GM19467 (cell line): Measurements from ENCODE around the gene RECK.
"Not testable (repeated sequence)": the region's sequence is repeated elsewhere in the genome, so short reads cannot be mapped to it uniquely, and the experiment has no call there.

Source experiments
- ATAC-seq: cut with Tn5 transposase; IDR thresholded peaks from one replicate; pipeline ENCODE4 v1.9.1; 2021; ENCODE audit warnings: mild to moderate bottlenecking, moderate library complexity; ENCODE audit not compliant: unreplicated experiment

Gene RECK

DNA sequence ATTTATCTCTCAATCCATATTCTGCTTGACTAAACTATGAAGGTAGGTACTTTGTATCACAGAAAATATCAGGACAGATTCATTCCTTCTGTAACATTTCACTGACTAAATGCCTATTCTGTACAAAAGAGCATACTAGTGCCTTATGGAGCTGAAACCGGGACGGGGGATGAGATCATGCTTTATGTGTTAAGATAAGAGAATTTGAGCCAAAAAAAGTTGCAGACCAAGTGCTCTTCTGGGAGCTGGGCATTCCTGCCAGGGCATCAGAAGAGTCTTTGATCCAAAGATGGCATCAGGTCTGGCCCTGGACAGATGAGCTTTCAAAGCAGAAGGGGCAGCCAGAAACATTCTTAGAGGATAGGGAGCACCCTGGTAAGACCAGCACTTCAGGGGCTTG lies 72.4 kb downstream of the RECK start:
- no peak for ATAC-seq

GRCh38 chr9:36110434-36110833 lies 73.7 kb downstream of the RECK start:
- ATAC-seq, result no peak

GRCh38 chr9:36112516-36112915 lies 75.8 kb downstream of the RECK start:
- ATAC-seq, result no peak

DNA sequence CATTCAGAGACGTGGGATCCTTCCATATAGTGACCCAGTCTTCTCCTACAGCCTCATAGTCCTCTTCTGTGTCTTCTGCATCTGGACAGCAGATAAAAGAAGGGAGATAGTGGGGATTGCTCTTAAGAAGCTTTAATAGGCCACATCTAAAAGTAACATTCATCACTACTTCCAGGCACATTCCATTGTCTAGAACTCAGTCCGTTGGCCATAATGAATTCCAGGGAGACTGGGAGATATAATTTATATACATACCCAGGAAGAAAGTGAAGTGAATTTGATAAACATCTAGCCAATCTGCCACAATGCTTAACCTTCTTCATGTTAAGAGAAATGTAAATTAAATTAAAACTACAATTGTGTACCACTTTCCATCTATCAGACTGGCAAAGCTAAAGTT lies 77.3 kb downstream of the RECK start:
- no peak for ATAC-seq

DNA sequence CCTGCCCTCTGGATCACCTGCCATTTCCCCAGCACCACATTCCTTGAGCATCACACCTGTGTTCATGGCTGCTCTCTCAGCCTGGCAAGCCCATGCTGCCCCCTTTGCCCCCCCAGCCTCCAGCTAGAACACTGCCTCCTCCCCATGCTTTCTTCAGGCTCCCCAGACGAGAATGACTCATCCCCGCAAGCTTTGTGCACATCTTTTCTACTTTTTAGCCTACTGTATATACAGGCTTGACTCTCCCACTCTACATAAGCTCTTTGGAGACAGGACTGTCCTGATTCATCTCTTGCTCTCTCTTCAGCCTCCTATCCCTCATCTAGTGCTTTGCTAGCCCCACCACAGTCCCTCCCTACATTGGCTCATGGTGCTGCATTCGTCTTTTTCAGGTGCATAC lies 79.9 kb downstream of the RECK start:
- ATAC-seq, result no peak

DNA sequence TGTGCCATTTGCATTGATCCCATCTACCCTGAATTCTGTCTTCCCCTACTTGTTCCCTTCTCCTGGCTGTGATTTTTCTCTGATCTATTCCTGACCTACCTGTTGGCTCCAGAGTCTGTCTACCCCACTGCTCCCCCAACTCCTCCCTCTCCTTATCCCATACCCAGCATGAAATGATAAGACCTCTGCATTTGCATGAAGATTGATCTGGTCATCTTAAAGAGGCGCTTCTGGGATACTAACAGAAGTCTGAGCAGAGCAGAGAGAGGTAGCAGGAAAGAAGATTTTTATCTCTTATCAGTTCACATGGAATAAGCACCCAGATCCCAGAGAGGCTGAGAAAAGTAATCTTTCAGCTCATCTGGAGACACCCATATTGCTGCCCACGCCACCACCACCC lies 81.5 kb downstream of the RECK start:
- ATAC-seq, result no peak

GRCh38 chr9:36118706-36119105 lies 82.0 kb downstream of the RECK start:
- ATAC-seq, result no peak

DNA sequence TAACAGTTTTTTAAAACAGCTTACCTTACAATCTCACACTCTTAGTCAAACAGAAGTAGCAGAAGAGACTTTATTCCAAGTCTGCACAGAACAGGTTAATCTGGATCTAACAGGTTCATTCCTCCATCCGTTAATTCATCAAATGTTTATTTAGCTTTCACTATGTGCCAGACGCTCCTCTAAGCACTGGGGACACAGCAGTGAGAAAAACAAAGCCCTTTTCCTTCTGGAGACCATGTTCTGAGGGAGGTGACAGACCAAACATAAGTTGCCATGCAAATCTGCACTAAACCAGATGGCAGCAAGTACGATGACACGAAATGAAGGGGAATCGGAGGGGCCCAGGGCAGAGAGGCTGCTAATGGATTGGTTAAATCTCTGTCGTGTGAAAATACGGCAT lies 82.8 kb downstream of the RECK start:
- no peak for ATAC-seq

DNA sequence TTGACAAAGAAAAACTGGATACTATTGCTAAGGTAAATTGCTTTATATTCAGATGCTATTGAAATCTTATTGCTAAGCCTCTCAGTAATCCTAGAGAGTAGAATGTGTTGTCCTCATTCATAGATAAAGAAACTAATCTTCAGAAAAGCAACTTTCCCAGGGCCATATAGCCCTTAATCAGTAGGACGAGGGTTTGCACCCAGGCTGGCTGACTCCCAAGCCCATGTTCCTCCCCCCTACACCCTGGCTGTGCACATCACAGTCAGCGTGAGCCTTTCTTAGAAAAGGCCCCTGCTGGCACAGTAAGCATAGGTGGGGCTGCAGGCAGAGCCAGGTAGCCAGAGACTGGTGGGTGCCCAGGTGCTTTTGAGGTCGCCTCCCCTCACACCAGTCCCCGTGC lies 84.0 kb downstream of the RECK start:
- no peak for ATAC-seq

DNA sequence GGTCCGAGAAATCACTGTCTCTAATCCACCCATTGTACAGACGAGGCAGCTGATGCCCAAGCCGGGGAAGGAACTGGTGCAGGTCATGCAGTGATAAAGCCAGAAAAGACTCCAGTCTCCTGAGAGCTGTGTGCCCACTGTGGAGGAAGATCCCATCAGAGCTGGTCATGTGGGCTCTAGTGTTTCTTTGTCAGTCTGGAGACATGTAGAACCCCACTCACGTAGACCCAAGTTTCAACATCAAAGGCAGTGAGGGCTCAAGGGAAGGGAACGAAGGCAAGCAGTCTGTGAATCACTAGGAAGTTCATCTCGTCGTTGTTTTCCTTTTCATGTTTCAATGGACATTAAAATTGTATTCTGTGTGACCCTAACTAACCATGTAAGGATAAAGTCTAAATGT lies 85.3 kb downstream of the RECK start:
- ATAC-seq, result no peak

DNA sequence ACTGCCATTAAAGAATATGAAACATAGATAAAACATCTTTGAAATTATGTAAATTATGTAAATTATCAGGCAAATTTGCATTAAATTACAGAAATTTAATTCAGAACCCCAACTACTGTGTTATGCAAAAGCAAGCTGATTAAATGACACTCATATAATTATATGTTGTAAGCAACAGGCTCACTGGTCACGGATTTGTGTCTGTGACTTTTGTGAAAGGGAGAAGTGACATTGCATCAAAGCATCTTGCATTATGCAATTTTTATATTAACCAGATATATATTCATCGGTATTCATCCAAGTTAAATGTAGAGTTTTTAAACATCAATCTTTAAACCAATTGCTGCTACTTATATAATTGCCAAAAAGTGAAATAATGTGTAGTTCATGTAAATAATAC lies 86.8 kb downstream of the RECK start:
- no peak for ATAC-seq

DNA sequence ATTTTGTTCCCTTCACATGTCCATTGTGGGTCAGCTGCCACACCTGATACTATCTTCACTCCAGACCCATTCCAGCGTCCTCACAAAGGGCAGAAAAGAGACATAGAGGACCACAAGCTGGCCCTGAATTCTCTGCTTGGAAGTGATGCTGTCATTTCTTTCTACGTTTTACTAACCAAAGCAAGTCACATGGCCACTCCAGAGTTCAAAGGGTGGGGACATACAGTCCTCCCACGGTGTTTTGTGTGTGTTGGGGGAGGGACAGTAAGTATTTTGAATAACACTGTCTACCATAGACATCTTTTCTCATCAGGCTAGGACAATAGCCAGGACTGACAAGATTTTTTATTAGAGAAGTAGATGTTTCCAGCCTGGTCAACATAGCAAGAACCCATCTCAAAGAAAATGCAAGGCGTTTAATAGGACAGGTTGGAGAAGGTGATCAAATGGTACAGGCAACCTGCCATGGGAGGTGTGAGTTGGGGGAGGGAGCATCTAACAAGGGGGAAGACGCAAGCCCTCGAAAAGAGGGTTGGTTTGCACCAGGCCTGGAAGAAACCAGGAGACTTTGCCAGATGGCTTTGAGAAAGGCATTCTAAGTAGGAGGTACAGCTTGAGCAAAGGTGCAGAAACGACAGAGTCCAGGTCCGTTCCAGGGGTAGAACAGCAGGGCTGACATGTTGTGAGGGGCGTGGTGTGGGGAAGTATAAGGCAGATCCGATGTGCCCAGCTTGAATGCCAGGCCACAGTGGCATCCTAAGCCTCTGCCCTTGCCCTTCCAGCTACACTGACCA lies 88.5 kb downstream of the RECK start:
- no peak for ATAC-seq

DNA sequence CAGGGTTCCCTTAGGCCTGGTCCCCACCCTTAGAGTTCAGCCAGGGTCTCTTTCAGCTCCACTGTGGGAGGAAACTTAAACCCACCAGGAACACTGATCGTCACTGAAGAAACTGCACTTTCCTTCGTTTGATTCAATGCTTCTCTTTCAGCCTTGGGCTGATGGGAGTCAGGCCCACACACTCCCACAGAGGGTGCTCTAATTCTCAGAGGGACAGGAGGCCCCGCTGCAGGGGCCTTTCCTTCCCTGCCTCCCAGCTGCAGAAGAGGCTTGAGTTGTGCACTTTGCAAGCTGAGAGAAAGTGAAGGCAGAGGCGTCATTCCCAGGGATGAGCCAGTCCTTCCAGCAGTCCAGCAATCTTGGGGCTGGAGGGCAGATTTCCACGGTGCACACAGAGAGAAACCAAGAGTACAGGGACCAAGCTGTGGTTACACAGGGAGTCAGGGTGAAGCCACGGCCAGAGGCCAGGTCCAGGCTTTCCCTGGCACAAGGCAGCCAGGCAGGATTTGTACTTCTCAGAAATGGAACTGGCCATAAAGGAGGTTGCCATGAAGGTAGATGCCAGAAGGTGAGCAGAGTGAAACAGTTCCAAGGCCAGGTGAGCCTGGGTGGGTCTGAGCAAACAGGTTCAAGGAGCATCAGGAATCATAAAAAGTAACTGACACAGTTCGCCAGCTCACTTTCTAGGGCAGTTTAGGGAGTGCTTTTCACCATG lies 89.5 kb downstream of the RECK start:
- ATAC-seq, result no peak

DNA sequence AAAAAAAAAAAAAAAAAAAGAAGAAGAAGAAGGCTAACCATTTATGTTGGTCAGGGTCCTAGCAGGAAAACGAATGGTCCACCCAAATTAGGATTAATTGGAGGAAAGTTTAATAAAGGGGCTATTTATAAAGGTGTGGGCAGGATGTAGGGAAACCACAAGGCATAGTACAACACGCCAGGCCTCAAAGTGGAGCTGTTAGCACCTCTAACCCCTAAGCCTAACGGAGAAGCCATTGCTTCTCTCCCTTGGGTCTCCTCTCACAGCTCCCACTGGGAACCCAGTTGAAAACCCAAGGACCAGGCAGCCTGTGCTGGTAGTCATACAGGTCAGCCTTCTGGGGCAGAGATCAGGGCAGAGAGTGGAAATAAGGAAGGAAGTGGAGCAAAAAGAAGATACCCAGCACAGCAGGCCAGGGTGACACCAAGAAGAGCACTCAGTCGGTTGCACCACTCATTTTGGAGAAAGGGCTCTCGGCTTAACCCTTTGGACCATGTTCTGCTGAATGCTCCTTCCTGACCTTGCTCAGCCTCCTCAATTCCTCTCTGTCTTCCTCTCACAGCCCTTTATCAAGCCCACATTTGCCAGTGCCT lies 91.0 kb downstream of the RECK start:
- no peak for ATAC-seq

DNA sequence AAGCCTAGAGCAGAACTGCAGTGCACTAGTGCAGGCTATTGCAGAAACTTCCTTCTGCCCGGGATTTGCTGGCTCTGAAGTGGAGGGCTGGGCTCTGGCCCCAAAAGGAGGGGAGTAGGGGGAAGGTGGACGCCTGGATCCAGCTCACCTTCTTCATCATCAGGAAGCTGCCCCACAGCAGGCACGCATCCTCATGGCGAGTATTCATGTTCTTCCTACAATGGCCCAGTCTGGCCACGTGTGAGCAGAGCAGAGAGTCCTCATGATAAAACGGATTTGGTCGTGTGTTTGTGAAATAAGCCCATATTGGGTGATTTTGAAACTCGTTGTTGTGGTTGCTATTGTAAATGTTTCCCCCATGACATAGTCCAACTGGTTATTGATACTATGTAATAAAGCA lies 91.6 kb downstream of the RECK start:
- ATAC-seq, result no peak

DNA sequence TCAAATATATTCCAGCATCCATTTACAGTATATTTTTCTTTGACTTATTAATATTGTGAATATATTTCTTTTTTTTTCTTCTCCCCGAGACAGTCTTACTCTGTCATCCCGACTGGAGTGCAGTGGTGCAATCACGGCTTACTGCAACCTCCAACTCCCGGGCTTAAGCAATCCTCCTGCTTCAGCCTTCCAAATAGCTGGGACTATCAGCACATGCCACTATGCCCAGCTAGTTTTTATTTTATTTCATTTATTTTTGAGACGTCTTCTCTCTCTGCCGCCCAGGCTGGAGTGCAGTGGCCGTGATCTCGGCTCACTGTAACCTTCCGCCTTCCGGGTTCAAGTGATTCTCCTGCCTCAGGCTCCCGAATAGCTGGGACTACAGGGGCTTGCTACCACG lies 92.4 kb downstream of the RECK start:
- no peak for ATAC-seq

GRCh38 chr9:36131666-36132065 lies 95.0 kb downstream of the RECK start:
- ATAC-seq, result not testable (repeated sequence)

DNA sequence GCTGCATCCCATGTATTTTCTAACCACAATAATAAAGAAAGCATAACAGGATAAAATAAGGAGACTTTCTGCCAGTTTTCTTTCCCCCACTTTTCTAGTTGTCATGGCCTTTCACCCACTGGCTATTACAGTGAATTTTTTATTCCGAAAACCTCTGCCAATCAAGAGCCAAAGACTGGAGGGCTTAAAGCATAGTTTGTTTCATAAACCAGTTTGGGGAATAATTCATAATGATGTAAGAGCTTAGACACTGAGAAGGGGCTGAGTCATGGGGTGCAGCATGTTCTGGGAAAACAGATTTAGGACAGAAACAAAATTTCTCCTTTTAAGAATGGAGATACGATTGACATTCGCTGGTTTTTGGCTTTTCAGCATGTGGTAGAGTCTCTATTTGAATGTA lies 95.4 kb downstream of the RECK start:
- ATAC-seq, result no peak

DNA sequence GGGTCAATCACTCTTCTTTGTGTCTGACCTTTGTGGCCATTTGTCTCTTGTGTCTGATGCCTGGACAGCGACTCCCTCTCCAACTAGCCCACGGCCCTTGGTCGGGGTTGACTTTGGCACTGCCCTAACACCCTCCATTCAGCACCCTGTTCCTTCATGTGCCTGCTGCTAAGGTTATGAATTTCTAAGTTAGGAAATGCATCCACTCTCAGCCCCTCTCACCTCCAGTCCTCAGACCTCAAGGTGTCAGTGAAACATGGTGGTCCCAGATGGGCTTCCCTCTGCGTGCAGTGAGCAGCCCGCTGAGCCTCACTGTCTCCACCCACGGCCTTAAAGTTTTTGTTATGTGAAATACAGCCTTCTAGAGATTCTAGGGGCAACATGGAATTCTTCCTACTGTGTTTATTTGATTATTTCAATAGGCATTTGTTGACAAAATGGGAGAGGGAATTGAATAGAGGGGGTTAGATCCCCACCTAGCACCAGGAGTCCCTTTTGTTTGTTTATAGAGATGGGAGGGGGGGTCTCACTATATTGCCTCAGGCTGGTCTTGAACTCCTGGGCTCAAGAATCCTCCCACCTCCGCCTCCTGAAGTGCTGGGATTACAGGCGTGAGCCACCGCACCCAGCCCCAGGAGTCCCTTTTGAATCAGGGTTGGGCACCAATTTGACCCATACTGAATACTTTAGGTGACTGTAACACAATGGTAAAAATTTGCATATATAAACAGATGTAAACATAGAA lies 98.2 kb downstream of the RECK start:
- no peak for ATAC-seq

GRCh38 chr9:36135741-36136271 lies 99.1 kb downstream of the RECK start:
- no peak for ATAC-seq

- peak; percentile 93 for ATAC-seq
These were observed 99.7 kb downstream of the RECK start, which contains the start of gene GLIPR2 for GRCh38 chr9:36136272-36136893. TSS of gene GLIPR2 (plus strand) at chr9:36136733. CDS start at chr9:36136779, 46 bp downstream.
